GM12878 (cell line): Measurements from ENCODE around the gene EVX2. TPM values are rescaled to one million over a fixed set of nuclear protein-coding genes. Genes with fewer than 3 reads are reported as not detected.

Source experiments
- ATAC-seq: fragments of 200-7000 bp; cut with Tn5 transposase; 3 replicates; pipeline ENCODE4 v1.9.1; 2020; ENCODE audit warnings: mild to moderate bottlenecking, moderate library complexity
- BruUV-seq: library from RNA; stranded (reverse); fragments of 400-500 nt; replicated peaks from 2 replicates; lab custom pipeline; 2021; lab: Mats Ljungman, UMichigan
- CTCF ChIA-PET: fragments of 300-600 bp; sonication (Branson Sonifier 250); formaldehyde crosslinking; extraction: SDS; loops from one replicate; lab custom pipeline; 2021; ENCODE audit warnings: inconsistent platforms; lab: Yijun Ruan, JAX
- POLR2A ChIA-PET: fragments of 350-600 bp; formaldehyde crosslinking; extraction: SDS; loops from one replicate; lab custom pipeline; 2021; ENCODE audit warnings: inconsistent platforms; lab: Charles Lee
- RAD21 ChIA-PET: fragments of 300-600 bp; sonication (Branson Sonifier 250); formaldehyde crosslinking; loops from one replicate; lab custom pipeline; 2023; ENCODE audit warnings: antibody characterized with exemption; ENCODE audit not compliant: unreplicated experiment; lab: Charles Lee
- SMC1A ChIA-PET: fragments of 300-600 bp; sonication (Branson Sonifier 250); formaldehyde crosslinking; loops from one replicate; lab custom pipeline; 2023; ENCODE audit not compliant: unreplicated experiment, uncharacterized antibody; lab: Charles Lee
- DNase-seq: peaks from one replicate; pipeline ENCODE4 v3.0.0-alpha.2; 2011; ENCODE audit warnings: low read depth, low spot score
- FAIRE-seq: peaks from 3 replicates; lab custom pipeline; 2011; peaks lifted over from hg19 to GRCh38; lab: Jason Lieb, UNC
- H2AFZ ChIP-seq: 2 replicates; pipeline ENCODE4 v1.6.0; 2011; ENCODE audit warnings: low read depth, low read length, control low read depth; ENCODE audit not compliant: control insufficient read depth
- H3K27ac ChIP-seq: 2 replicates; pipeline ENCODE4 v1.5.1; 2011; ENCODE audit warnings: control low read depth; ENCODE audit not compliant: control insufficient read depth, insufficient read depth
- H3K27me3 ChIP-seq, 2 experiments: replicated peaks in 1 of 2; 2 replicates each; pipeline versions ENCODE4 v1.6.0 to v1.6.1; 2011; ENCODE audit warnings: low read length in 1 of 2; ENCODE audit not compliant: control insufficient read depth in 2 of 2, insufficient read depth in 2 of 2
- H3K36me3 ChIP-seq, 2 experiments: 2 replicates each; pipeline ENCODE4 v1.5.1; 2011; ENCODE audit warnings: low read length in 1 of 2; ENCODE audit not compliant: control insufficient read depth in 2 of 2, insufficient read depth in 2 of 2
- H3K4me1 ChIP-seq: 2 replicates; pipeline ENCODE4 v1.6.1; 2011; ENCODE audit warnings: mild to moderate bottlenecking, low read length, moderate library complexity, mixed read lengths; ENCODE audit not compliant: control insufficient read depth, insufficient read depth
- H3K4me2 ChIP-seq: 2 replicates; pipeline ENCODE4 v1.6.0; 2011; ENCODE audit warnings: control low read depth; ENCODE audit not compliant: control insufficient read depth, insufficient read depth
- H3K4me3 ChIP-seq: fragments of 200-600 bp; sonication (generic); 2 replicates; pipeline ENCODE4 v1.5.1; 2016
- H3K79me2 ChIP-seq: 2 replicates; pipeline ENCODE4 v1.6.0; 2011; ENCODE audit warnings: low read length; ENCODE audit not compliant: control insufficient read depth, insufficient read depth
- H3K9ac ChIP-seq: 2 replicates; pipeline ENCODE4 v1.8.0; 2011; ENCODE audit warnings: low read length, control low read depth, mixed read lengths; ENCODE audit not compliant: control insufficient read depth, insufficient read depth
- H3K9me3 ChIP-seq: replicated peaks from 3 replicates; pipeline ENCODE4 v1.5.1; 2011; ENCODE audit warnings: mild to moderate bottlenecking, low read length; ENCODE audit not compliant: control insufficient read depth, insufficient read depth
- H4K20me1 ChIP-seq: 2 replicates; pipeline ENCODE4 v1.6.0; 2011; ENCODE audit not compliant: control insufficient read depth, insufficient read depth
- EZH2 ChIP-seq: IDR thresholded peaks from 2 replicates; pipeline ENCODE4 v1.6.1; 2012; ENCODE audit warnings: low read depth, mild to moderate bottlenecking, control low read depth, inconsistent platforms, low read length, borderline replicate concordance; ENCODE audit not compliant: control insufficient read depth
- POLR2AphosphoS2 ChIP-seq: IDR thresholded peaks from 2 replicates; pipeline ENCODE4 v1.6.1; 2011; ENCODE audit warnings: low read depth, mild to moderate bottlenecking, low read length, improper control_type of control experiment, moderate library complexity
- SUZ12 ChIP-seq: fragments of 200-600 bp; sonication (generic); IDR thresholded peaks from one replicate; pipeline ENCODE4 v1.6.1; 2018; ENCODE audit warnings: antibody characterized with exemption, mild to moderate bottlenecking; ENCODE audit not compliant: unreplicated experiment
- TAF1 ChIP-seq: IDR thresholded peaks from 2 replicates; pipeline ENCODE4 v1.6.1; 2011; ENCODE audit warnings: mild to moderate bottlenecking, low read depth, low read length, borderline replicate concordance
- ZZZ3 ChIP-seq: IDR thresholded peaks from 2 replicates; pipeline ENCODE4 v1.6.1; 2011; ENCODE audit warnings: low read depth; ENCODE audit not compliant: control insufficient read depth, insufficient read length
- WGBS: methylation state at CpG from one replicate; pipeline ENCODE4 v1.1.6; 2016; ENCODE audit warnings: low lambda C conversion rate; ENCODE audit not compliant: insufficient replicate concordance, insufficient coverage; ENCODE audit errors: missing lambda C conversion rate; 5-methylcytosine and 5-hydroxymethylcytosine counted together
- in situ Hi-C: fragments of 300-500 bp; cut with MboI; formaldehyde crosslinking; loops from 9 replicates; pipeline ENCODE4 v1.14.3; 2018; ENCODE audit warnings: mixed read lengths
- intact Hi-C: fragments of 100-400 bp; cut with micrococcal nuclease; formaldehyde crosslinking; loops from one replicate; pipeline ENCODE4 v1.14.2; 2022; ENCODE audit not compliant: unreplicated experiment
- polyA plus RNA-seq, 11 experiments: library from polyadenylated mRNA; depleted of rRNA in 4 of 11; unstranded in 6 of 11; stranded (reverse) in 5 of 11; fragments of >200 nt; fragmentation: Nextera tagmentation in 4 of 11; fragmentation: Illumina TruSeq in 1 of 11; extraction: Ambion mirVana in 4 of 11; extraction: Trizol in 1 of 11; gene quantifications; 1 replicate in 1 of 11; 2 replicates in 10 of 11; pipeline versions ENCODE4 v1.2.1 to v1.2.3, GENCODE V29; 2011 to 2016; ENCODE audit warnings: inconsistent platforms in 2 of 11, missing spikeins in 2 of 11, low read depth in 1 of 11
- total RNA-seq, 4 experiments: library from RNA; depleted of rRNA in 3 of 4; stranded (reverse); fragments of >200 nt in 3 of 4; fragmentation: Illumina TruSeq in 1 of 4; extraction: Trizol in 1 of 4; gene quantifications; 2 replicates each; pipeline versions ENCODE4 v1.2.1 to v1.2.3, GENCODE V29; 2013 to 2021
- TF ChIP-seq, protein P1 (sequence below): fragments of 450-650 bp; IDR thresholded peaks from 2 replicates; pipeline ENCODE4 v1.6.1; 2014; ENCODE audit warnings: mild to moderate bottlenecking

The EVX2 gene
- total and polyA plus RNA-seq, 10 of the 15 experiments (the other 5 are each of a cell fraction or from before 2014, with no cell fraction given), result not detected

DNA sequence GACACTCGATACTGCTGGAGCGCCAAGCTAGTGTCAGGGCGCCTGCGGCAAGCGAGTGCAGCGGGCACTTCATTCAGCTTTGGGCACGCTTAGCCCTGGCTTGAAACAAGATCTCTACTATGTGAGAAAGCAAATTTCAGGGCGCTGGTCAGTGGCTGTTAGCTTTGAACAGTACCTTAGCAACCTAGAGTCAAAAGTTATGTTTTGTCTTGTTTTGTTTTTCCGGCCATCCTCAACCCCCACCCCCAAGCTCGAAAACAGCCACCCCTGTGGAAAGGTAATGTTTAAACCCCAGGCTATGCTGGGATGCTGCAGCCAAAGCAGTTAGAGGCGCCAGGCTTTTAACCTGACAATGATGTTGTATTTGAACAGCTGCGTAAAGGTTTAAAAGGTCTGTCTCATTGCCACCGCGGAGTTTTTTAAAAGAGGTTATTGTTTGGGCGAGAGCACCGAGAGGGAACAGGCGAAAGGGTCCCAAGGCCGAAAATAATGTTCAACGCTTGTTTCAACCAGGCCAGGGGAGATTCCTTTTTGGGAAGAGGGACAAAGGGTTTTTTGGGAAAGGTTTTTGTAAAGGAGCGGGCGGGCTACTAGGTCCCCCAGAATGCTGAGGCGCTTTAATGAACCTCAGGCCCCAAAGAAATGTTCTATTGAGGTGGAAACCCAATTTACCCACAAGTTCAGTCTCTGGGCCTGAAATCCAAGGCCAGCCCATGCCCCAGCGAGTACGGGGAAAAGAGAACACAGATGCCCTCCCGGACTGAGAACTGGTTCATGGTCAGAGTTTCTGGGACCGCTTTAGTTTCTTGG is 30.6 kb upstream of the EVX2 start (continued):
- no peak for TF ChIP-seq TAF1
- TF ChIP-seq, protein P1, sequence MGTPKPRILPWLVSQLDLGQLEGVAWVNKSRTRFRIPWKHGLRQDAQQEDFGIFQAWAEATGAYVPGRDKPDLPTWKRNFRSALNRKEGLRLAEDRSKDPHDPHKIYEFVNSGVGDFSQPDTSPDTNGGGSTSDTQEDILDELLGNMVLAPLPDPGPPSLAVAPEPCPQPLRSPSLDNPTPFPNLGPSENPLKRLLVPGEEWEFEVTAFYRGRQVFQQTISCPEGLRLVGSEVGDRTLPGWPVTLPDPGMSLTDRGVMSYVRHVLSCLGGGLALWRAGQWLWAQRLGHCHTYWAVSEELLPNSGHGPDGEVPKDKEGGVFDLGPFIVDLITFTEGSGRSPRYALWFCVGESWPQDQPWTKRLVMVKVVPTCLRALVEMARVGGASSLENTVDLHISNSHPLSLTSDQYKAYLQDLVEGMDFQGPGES, result no peak

DNA sequence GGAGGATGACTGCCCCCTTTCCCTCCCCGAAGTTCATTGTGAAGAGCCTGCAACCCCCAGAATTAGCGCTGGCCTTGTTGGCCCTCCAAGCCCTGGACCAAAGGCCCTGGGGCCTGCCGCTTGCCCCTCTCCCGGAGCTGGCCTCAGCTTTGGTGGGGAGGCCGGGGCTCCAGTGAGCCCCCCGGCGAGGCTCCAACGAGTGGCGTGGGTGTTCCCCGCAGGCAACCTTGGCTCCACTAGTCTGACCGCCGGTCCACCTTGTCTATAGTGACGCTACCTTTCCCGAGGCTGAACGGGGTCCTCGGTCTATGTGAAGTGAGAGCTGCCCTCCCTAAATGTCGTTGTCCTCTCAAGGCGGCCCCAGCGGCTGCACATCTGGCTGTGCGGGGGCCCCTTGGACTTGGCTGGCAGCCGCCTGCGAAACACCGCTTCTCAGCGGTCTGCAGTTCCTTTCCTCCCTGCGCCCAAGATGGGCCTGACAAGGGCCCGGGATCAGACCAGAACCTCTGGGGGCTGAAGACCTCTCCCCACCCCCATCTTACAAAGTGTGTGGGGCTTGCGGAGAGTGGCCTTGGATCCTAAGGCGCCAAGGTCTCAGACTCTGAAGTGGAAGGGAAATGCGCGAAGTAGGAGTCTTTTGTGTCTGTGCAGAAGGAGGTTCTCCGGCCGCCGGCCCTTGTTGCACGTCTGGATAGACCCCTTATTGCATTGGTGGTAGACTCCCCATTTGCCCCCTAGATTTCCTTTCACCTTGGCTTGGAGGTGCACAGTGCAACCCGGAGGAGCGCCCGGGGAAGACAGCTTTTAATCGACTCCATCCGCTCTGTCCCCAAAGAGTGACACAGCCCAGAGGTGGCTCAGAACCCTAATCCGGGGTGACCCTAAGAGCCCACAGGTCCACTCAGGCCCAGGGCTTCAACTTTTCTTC is 28.9 kb upstream of the EVX2 start:
- ChIA-PET SMC1A (no interaction called here), RAD21 (interaction anchor here (1.1 kb wide), 1 partner anchor 442 kb away, joined by 3 read pairs; no protein-coding TSS in a partner anchor), CTCF (interaction anchor here (1.7 to 2.8 kb wide), 3 partner anchors 14 to 442 kb away, joined by 5 to 12 read pairs (median 7); no protein-coding TSS in a partner anchor), POLR2A (no interaction called here)
- H3K4me2 ChIP-seq, result no peak overlapping the region
- FAIRE-seq (no peak), ATAC-seq (no peak), DNase-seq (no peak)
- H3K36me3 ChIP-seq, result no peaks in the 10 kb centered on the region
- H3K79me2 ChIP-seq, result no peaks in the 10 kb centered on the region
- no peak overlapping the region for H3K9ac ChIP-seq
- no peak overlapping the region for H3K4me3 ChIP-seq
- H3K4me1 ChIP-seq, result no peaks in the 10 kb centered on the region
- TF ChIP-seq SUZ12, result peak; percentile 38
- no peak for TF ChIP-seq POLR2AphosphoS2
- no peak for TF ChIP-seq EZH2
- no peak for TF ChIP-seq ZZZ3
- no peak overlapping the region for H3K27ac ChIP-seq
- no TSS peak for BruUV-seq
- H2AFZ ChIP-seq, result no peak overlapping the region
- no peaks in the 10 kb centered on the region for H4K20me1 ChIP-seq
- H3K9me3 ChIP-seq, result peaks cover 1% of the 10 kb centered on the region; the same call in 1 of the 3 replicates
- 30% methylated on average over 38 of the region's 40 CpGs for WGBS
- H3K27me3 ChIP-seq, result peaks cover 12 to 37% of the 10 kb centered on the region in 2 experiments
- in situ Hi-C loops, result no loop called here
- intact Hi-C loops, result no loop called here
